ENCODE measurements around the gene CD300LF.

The CD300LF gene

DNA sequence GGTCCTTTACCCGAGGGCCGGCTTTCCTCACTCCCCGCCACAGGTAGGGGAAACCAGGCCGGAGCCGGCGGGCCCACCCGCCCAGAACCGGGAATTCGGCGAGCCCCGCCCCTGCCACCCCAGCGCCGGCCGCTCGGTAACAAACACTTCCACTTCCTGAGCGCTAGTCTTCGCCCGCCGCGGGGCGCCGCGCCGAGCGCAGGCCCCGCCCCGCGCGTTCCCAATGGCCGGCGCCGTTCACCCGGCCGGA lies 35.5 kb upstream of the CD300LF start:
- in situ Hi-C loops (cut with HindIII; ENCODE audit: low sequenced_read_pairs) = no loop called here
- H3K4me3 ChIP-seq (ENCODE audit: low read depth, low read length) = peak overlapping the region; percentile 84
- no peak for DNase-seq (ENCODE audit: low read depth)
- TF ChIP-seq CTCF (IDR thresholded peaks at IDR 0.05; ENCODE audit: low read depth, low read length, missing control alignments) = no peak

GRCh38 chr17:74746922-74747321 lies 34.2 kb upstream of the CD300LF start:
- H3K4me3 ChIP-seq (ENCODE audit: low read depth, low read length) = no peak overlapping the region
- DNase-seq (ENCODE audit: low read depth) = no peak
- no peak for TF ChIP-seq CTCF (IDR thresholded peaks at IDR 0.05; ENCODE audit: low read depth, low read length, missing control alignments)
- in situ Hi-C loops (cut with HindIII; ENCODE audit: low sequenced_read_pairs) = no loop called here

DNA sequence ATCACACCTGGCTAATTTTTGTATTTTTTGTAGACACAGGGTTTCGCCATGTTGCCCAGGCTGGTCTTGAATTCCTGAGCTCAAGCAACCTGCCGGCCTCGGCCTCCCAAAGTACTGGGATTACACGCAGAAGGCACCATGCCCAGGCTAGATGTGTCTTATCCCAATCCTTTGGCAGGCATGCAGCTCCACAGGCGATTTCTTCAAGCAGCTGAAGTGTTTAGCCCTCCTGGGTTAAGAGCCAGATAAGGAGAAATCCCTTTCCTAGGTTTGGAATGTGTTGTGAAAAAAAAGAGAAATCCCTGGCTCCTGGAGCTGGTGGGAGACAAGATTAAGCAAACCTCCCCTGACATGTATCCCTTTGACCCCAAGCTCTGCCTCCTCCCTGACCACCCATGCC lies 33.7 kb upstream of the CD300LF start:
- no peak overlapping the region for H3K4me3 ChIP-seq (ENCODE audit: low read depth, low read length)
- no peak for DNase-seq (ENCODE audit: low read depth)
- in situ Hi-C loops (cut with HindIII; ENCODE audit: low sequenced_read_pairs) = no loop called here
- TF ChIP-seq CTCF (IDR thresholded peaks at IDR 0.05; ENCODE audit: low read depth, low read length, missing control alignments) = no peak

DNA sequence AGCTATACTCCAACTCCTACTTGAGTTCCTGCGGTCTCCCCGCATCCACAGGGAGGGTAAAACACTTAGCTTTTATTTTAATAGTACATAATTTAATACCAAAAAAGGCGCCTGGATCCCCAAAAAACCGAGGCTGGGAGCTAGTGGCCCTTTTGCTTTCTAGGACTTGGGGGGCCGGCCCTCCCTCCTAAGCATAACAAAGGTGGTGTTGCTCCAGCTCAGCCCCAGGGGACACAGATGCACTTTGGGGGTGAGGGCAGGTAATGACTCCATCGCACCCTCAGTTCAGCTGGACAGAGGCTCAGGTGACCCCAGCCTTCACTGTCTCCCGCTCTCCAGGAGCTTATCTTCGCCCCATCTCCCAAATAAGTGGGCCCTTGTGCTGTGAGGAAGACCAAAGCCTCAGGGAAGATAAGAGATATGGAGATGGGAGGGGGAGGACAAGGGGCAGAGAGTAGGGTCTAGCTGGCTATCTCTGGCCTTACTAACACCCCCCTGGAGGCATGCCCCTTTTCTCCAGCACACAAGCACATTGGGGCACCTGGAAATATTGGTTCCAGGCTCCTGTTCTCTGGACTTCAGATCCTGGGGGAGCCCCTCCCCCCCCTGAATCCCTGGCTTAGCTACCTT lies 32.9 kb upstream of the CD300LF start:
- no peak for TF ChIP-seq CTCF (IDR thresholded peaks at IDR 0.05; ENCODE audit: low read depth, low read length, missing control alignments)
- in situ Hi-C loops (cut with HindIII; ENCODE audit: low sequenced_read_pairs) = no loop called here
- H3K4me3 ChIP-seq (ENCODE audit: low read depth, low read length) = no peak overlapping the region
- DNase-seq (ENCODE audit: low read depth) = no peak

DNA sequence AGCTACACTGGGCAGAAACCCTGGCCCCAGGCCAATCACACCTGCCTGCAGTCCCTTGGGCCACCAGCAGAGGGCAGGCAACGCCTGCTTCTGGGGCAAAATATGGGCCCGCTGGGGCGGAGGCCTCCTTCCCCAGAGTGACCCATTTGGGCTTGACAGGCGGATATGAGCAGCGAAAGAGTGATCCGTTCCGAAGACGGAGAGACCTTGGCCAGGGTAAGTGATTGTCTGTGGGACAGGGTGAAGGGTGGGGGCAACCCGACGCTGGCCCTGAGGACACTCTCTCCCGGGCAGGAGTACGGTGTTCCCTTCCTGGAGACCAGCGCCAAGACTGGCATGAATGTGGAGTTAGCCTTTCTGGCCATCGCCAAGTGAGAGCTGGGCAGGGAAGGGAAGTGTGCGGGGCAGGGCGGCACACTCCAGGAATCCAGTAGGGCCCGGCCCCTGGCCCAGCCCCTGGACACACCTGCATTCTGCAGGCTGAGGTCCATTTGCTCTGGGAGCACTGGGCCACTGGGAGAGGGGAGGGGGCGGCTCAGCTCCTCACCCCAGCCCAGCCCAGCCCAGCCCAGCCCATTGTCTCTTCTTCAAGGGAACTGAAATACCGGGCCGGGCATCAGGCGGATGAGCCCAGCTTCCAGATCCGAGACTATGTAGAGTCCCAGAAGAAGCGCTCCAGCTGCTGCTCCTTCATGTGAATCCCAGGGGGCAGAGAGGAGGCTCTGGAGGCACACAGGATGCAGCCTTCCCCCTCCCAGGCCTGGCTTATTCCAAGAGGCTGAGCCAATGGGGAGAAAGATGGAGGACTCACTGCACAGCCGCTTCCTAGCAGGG lies 32.2 kb upstream of the CD300LF start:
- in situ Hi-C loops (cut with HindIII; ENCODE audit: low sequenced_read_pairs) = no loop called here
- peak overlapping the region; percentile 15 for H3K4me3 ChIP-seq (ENCODE audit: low read depth, low read length)
- DNase-seq (ENCODE audit: low read depth) = peak; percentile 32
- peak; percentile 99 for TF ChIP-seq CTCF (IDR thresholded peaks at IDR 0.05; ENCODE audit: low read depth, low read length, missing control alignments)

DNA sequence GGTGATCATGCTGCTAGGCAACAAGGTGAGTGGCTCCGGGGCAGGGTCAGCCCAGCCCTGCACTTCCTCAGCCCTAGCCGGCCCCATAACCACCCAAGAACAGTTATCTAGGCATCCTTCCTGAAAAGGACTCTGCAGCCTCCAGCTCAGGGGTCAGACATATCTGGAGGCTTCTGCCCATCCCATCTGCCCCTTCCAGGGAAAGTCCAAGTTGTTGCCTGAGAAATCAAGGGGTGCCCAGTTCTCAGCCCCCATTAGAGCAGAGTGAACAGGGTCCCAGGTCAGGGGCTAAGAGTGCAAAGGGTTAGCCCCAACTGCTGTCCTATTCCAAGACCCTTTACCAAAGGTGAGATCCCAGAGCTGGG lies 31.6 kb upstream of the CD300LF start:
- in situ Hi-C loops (cut with HindIII; ENCODE audit: low sequenced_read_pairs) = no loop called here
- no peak for TF ChIP-seq CTCF (IDR thresholded peaks at IDR 0.05; ENCODE audit: low read depth, low read length, missing control alignments)
- DNase-seq (ENCODE audit: low read depth) = no peak
- H3K4me3 ChIP-seq (ENCODE audit: low read depth, low read length) = no peak overlapping the region

All from astrocyte of the cerebellum (primary cell).